ENCODE data around the gene COPS7B.

- TF ChIP-seq CTCF (IDR thresholded peaks at IDR 0.05; ENCODE audit: low read depth, low read length, poor library complexity, severe bottlenecking) (no peak), EZH2phosphoT487 (IDR thresholded peaks at IDR 0.05; ENCODE audit: borderline replicate concordance, low read length) (no peak)
Observed at GRCh38 chr2:231743376-231744116, 42.7 kb upstream of the COPS7B start.
